B cell (primary cell): ENCODE measurements around the gene TEF. TPM values are rescaled to one million over a fixed set of nuclear protein-coding genes. Genes with fewer than 3 reads are reported as not detected.

Experiments used
- ATAC-seq: fragments of 200-7000 bp; cut with Tn5 transposase; one replicate; pipeline ENCODE4 v1.10.0; 2021; ENCODE audit warnings: low read depth, mild to moderate bottlenecking, moderate number of reproducible peaks, moderate library complexity
- CTCF ChIA-PET: fragments of 350-600 bp; sonication (Branson Sonifier 250); formaldehyde crosslinking; loops from one replicate; lab custom pipeline; 2021; ENCODE audit warnings: antibody characterized with exemption, inconsistent platforms; lab: Charles Lee
- POLR2A ChIA-PET: fragments of 350-600 bp; sonication (Branson Sonifier 250); formaldehyde crosslinking; loops from one replicate; lab custom pipeline; 2021; ENCODE audit warnings: antibody characterized with exemption; lab: Charles Lee
- DNase-seq: peaks from one replicate; pipeline ENCODE4 v3.0.0; 2013
- H2AFZ ChIP-seq: 2 replicates; pipeline ENCODE4 v1.6.1; 2012; ENCODE audit warnings: mild to moderate bottlenecking, low read depth, low read length; ENCODE audit not compliant: insufficient read depth, poor library complexity, severe bottlenecking
- H3K27ac ChIP-seq, 2 donors: 1 replicate in 1 of 2; 2 replicates in 1 of 2; pipeline ENCODE4 v1.5.1; 2012 to 2013; ENCODE audit warnings: low read length in 2 of 2, mild to moderate bottlenecking in 2 of 2, moderate library complexity in 1 of 2
- H3K27me3 ChIP-seq, 4 experiments: fragments of 200-600 bp in 1 of 4; sonication (generic) in 1 of 4; replicated peaks in 1 of 4; 1 replicate in 2 of 4; 2 replicates in 2 of 4; pipeline versions ENCODE4 v1.6.1 to v1.7.0; 2013 to 2016; ENCODE audit warnings: low read length in 3 of 4, mild to moderate bottlenecking in 2 of 4, mixed read lengths in 1 of 4, moderate library complexity in 1 of 4; ENCODE audit not compliant: insufficient read depth in 4 of 4, control insufficient read depth in 3 of 4; ENCODE audit errors: control extremely low read depth in 1 of 4
- H3K36me3 ChIP-seq, 2 experiments: replicated peaks in 1 of 2; 1 replicate in 1 of 2; 2 replicates in 1 of 2; pipeline versions ENCODE4 v1.6.1 to v1.7.1; 2013; ENCODE audit warnings: low read length in 1 of 2; ENCODE audit not compliant: insufficient read depth in 2 of 2, control insufficient read depth in 1 of 2; ENCODE audit errors: control extremely low read depth in 1 of 2, extremely low read depth in 1 of 2
- H3K4me1 ChIP-seq, 2 donors: fragments of 200-600 bp in 1 of 2; sonication (generic) in 1 of 2; 1 replicate in 1 of 2; 2 replicates in 1 of 2; pipeline versions ENCODE4 v1.5.1 to v1.6.1; 2013 to 2017; ENCODE audit warnings: low read length in 2 of 2; ENCODE audit not compliant: control insufficient read depth in 2 of 2, insufficient read depth in 2 of 2
- H3K4me2 ChIP-seq: replicated peaks from 2 replicates; pipeline ENCODE3; 2012; ENCODE audit warnings: mild to moderate bottlenecking, low read depth, low read length; ENCODE audit not compliant: poor library complexity, severe bottlenecking
- H3K4me3 ChIP-seq, 5 experiments: fragments of 200-600 bp in 1 of 5; sonication (generic) in 1 of 5; 1 replicate in 3 of 5; 2 replicates in 2 of 5; pipeline versions ENCODE4 v1.5.1 to v1.7.0; 2011 to 2016; ENCODE audit warnings: low read length in 4 of 5, mild to moderate bottlenecking in 4 of 5, low read depth in 2 of 5, control low read depth in 1 of 5, moderate library complexity in 1 of 5; ENCODE audit not compliant: insufficient read depth in 1 of 5; ENCODE audit errors: control extremely low read depth in 1 of 5, extremely low read depth in 1 of 5
- H3K79me2 ChIP-seq: fragments of 200-600 bp; sonication (generic); one replicate; pipeline ENCODE4 v1.6.0; 2016; ENCODE audit warnings: low read length; ENCODE audit not compliant: control insufficient read depth, insufficient read depth
- H3K9ac ChIP-seq: fragments of 200-600 bp; sonication (generic); 2 replicates; pipeline ENCODE4 v1.6.1; 2017; ENCODE audit warnings: mild to moderate bottlenecking, low read length, moderate library complexity
- H3K9me3 ChIP-seq, 3 donors: one replicate each; pipeline versions ENCODE4 v1.6.1 to v1.7.1; 2013; ENCODE audit warnings: low read length in 2 of 3; ENCODE audit not compliant: control insufficient read depth in 2 of 3, insufficient read depth in 1 of 3; ENCODE audit errors: control extremely low read depth in 1 of 3
- H4K20me1 ChIP-seq: 2 replicates; pipeline ENCODE4 v1.6.0; 2012; ENCODE audit warnings: mild to moderate bottlenecking, low read length; ENCODE audit not compliant: insufficient read depth, control insufficient read depth, poor library complexity, severe bottlenecking
- H3K27ac Mint-ChIP-seq: one replicate; pipeline ENCODE4 v1.8.0; 2021; ENCODE audit warnings: mixed read lengths
- H3K27me3 Mint-ChIP-seq: one replicate; pipeline ENCODE4 v1.8.0; 2021; ENCODE audit warnings: mixed read lengths
- H3K4me1 Mint-ChIP-seq: one replicate; pipeline ENCODE4 v1.8.0; 2021; ENCODE audit warnings: mixed read lengths
- H3K4me3 Mint-ChIP-seq: one replicate; pipeline ENCODE4 v1.8.0; 2021; ENCODE audit warnings: mixed read lengths
- H3K9me3 Mint-ChIP-seq: one replicate; pipeline ENCODE4 v1.8.0; 2022; ENCODE audit warnings: mixed read lengths; ENCODE audit not compliant: insufficient read depth
- EZH2 ChIP-seq: IDR thresholded peaks from 2 replicates; pipeline ENCODE4 v1.6.1; 2012; ENCODE audit warnings: borderline replicate concordance, low read depth, mild to moderate bottlenecking, moderate library complexity, low read length; ENCODE audit not compliant: insufficient read depth, poor library complexity, severe bottlenecking
- WGBS: methylation state at CpG from one replicate; pipeline ENCODE4 v1.1.5; 2013; ENCODE audit warnings: missing lambda C conversion rate; ENCODE audit not compliant: insufficient coverage; 5-methylcytosine and 5-hydroxymethylcytosine counted together
- intact Hi-C: fragments of 100-400 bp; cut with micrococcal nuclease; formaldehyde crosslinking; loops from one replicate; pipeline ENCODE4 v1.10.0; 2022
- polyA plus RNA-seq: library from polyadenylated mRNA; depleted of rRNA; stranded (reverse); fragments of >200 nt; gene quantifications from 2 replicates; pipeline ENCODE4 v1.2.3, GENCODE V29; 2012
- total RNA-seq, 2 donors: library from RNA; stranded (reverse); fragments of 120-200 nt in 1 of 2; gene quantifications; 1 replicate in 1 of 2; 2 replicates in 1 of 2; pipeline versions ENCODE4 v1.2.3 to v1.2.4, GENCODE V29; 2013 to 2022
- TF ChIP-seq, protein P1 (sequence below): fragments of 200-600 bp; IDR thresholded peaks from one replicate; pipeline ENCODE4 v1.8.0; 2022; ENCODE audit warnings: antibody characterized with exemption, mild to moderate bottlenecking

The TEF gene
- total and polyA plus RNA-seq, 2 donors (not counting 1 experiment from before 2014, with no cell fraction given), result 5.0 to 5.5 TPM

DNA sequence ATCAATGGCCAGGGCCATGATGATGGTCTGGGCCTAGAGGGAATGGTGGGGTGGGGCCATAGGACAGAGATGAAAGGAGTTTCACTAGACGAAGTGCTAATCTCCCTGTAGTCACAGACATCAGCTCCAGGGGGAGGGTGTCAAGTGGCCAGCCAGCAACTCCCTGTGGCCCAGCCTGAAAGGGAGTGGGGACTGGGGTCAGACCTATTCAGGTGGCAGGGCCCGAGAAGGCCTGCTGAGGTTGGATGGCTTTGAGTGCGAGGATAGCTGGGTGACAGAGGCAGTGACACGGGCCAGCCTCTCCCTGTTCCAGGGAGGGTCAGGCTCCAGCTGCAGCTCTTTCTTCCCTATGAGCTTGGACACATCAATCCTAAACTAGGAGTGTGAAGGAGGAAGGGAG, 53.8 kb downstream of the TEF start:
- ChIA-PET POLR2A (no interaction called here), CTCF (no interaction called here)
- Histone ChIP-seq H3K36me3 (peaks cover 2 to 58% of the 10 kb centered on the region in 2 experiments), H3K27ac (peak overlapping the region in 1 of 2 donors; percentile 8), H3K79me2 (peaks cover 89% of the 10 kb centered on the region), H2AFZ (no peak overlapping the region), H3K9me3 (no peaks in the 10 kb centered on the region), H3K4me2 (no peak overlapping the region), H3K27me3 (no peaks in the 10 kb centered on the region), H3K9ac (no peak overlapping the region), H3K4me3 (no peak overlapping the region), H3K4me1 (peaks cover 0 to 8% of the 10 kb centered on the region in 2 donors), H4K20me1 (peaks cover 79% of the 10 kb centered on the region)
- ATAC-seq, result no peak
- H3K27ac Mint-ChIP-seq, result no peak overlapping the region
- DNase-seq, result no peak
- H3K9me3 Mint-ChIP-seq, result no peaks in the 10 kb centered on the region
- no peak overlapping the region for H3K4me3 Mint-ChIP-seq
- H3K4me1 Mint-ChIP-seq, result peaks cover 21% of the 10 kb centered on the region
- intact Hi-C loops, result no loop called here
- WGBS, result 100% methylated on average over 1 of the region's 4 CpGs
- no peaks in the 10 kb centered on the region for H3K27me3 Mint-ChIP-seq
- TF ChIP-seq, protein P1, sequence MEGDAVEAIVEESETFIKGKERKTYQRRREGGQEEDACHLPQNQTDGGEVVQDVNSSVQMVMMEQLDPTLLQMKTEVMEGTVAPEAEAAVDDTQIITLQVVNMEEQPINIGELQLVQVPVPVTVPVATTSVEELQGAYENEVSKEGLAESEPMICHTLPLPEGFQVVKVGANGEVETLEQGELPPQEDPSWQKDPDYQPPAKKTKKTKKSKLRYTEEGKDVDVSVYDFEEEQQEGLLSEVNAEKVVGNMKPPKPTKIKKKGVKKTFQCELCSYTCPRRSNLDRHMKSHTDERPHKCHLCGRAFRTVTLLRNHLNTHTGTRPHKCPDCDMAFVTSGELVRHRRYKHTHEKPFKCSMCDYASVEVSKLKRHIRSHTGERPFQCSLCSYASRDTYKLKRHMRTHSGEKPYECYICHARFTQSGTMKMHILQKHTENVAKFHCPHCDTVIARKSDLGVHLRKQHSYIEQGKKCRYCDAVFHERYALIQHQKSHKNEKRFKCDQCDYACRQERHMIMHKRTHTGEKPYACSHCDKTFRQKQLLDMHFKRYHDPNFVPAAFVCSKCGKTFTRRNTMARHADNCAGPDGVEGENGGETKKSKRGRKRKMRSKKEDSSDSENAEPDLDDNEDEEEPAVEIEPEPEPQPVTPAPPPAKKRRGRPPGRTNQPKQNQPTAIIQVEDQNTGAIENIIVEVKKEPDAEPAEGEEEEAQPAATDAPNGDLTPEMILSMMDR, result no peak
- no peak for TF ChIP-seq EZH2

DNA sequence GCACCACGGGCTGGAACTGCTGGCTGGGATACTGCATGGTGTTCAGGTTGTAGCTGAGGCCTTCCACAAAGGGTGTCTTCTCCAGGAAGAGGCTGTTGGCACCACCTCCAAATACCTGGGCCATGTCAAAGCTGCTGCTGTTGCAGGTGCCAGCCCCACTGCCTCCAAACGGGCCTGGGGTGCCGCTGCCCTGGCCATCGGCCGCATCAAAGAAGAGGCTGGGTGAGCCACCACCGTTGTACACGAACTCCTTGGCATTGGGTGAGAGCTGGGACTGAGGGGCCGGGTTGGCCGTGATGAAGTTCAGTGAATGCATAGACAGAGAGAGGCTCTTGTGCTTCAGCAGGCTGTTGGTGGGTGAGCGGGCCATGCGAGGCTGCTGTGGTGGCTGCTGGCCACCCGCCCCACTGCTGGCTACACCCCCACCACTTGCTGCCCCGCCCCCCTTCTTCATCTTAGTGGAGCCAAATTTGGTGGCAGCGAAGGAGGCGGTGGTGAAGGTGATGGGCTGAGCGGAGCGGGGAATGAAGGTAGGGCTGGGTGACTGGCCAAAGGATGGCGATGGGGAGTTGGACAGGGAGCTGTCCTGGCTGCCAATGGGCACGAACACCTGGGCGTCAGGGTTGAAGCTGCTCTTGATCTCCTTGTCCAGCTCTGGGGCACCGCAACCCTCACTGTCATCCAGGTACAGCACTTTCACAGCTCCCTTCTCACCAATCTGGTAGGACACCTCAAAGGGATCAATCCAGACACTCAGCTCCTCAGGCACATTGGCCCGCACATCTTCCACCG, 54.8 kb downstream of the TEF start:
- no peak overlapping the region for H3K4me2 ChIP-seq
- Mint-ChIP-seq H3K4me1 (peaks cover 20% of the 10 kb centered on the region), H3K27ac (no peak overlapping the region), H3K9me3 (no peaks in the 10 kb centered on the region), H3K27me3 (no peaks in the 10 kb centered on the region), H3K4me3 (no peak overlapping the region)
- H4K20me1 ChIP-seq, result peaks cover 77% of the 10 kb centered on the region
- ATAC-seq (no peak), DNase-seq (no peak)
- CTCF ChIA-PET, result interaction anchor here (1.1 to 1.4 kb wide), 2 partner anchors 28 to 81 kb away, joined by 3 read pairs; no protein-coding TSS in a partner anchor
- TF ChIP-seq EZH2, result no peak
- TF ChIP-seq, protein P1, result no peak
- no peaks in the 10 kb centered on the region for H3K9me3 ChIP-seq
- no peaks in the 10 kb centered on the region for H3K27me3 ChIP-seq
- peaks cover 0 to 9% of the 10 kb centered on the region in 2 donors for H3K4me1 ChIP-seq
- 94% methylated on average over 19 of the region's 23 CpGs for WGBS
- peaks cover 89% of the 10 kb centered on the region for H3K79me2 ChIP-seq
- H3K36me3 ChIP-seq, result peaks cover 2 to 55% of the 10 kb centered on the region in 2 experiments
- no peak overlapping the region for H3K27ac ChIP-seq
- H2AFZ ChIP-seq, result no peak overlapping the region
- POLR2A ChIA-PET, result interaction anchor here (0.5 to 0.6 kb wide), 3 partner anchors 11 to 50 kb away, joined by 3 to 7 read pairs (median 3); no protein-coding TSS in a partner anchor
- intact Hi-C loops, result no loop called here
- H3K4me3 ChIP-seq, result no peak overlapping the region
- no peak overlapping the region for H3K9ac ChIP-seq
